CD4-positive, alpha-beta T cell (primary cell): ENCODE measurements around the gene HOXA13. TPM values are rescaled to one million over a fixed set of nuclear protein-coding genes. Genes with fewer than 3 reads are reported as not detected.

ENCODE experiments used
- ATAC-seq: fragments of 200-7000 bp; cut with Tn5 transposase; one replicate; pipeline ENCODE4 v1.10.0; 2022; ENCODE audit warnings: mild to moderate bottlenecking; ENCODE audit not compliant: poor library complexity
- CTCF ChIA-PET: fragments of 350-600 bp; sonication (Branson Sonifier 250); formaldehyde crosslinking; loops from one replicate; lab custom pipeline; 2021; ENCODE audit warnings: antibody characterized with exemption, inconsistent platforms; lab: Charles Lee
- POLR2A ChIA-PET: fragments of 350-600 bp; sonication (Branson Sonifier 250); formaldehyde crosslinking; loops from one replicate; lab custom pipeline; 2021; ENCODE audit warnings: antibody characterized with exemption, inconsistent platforms; lab: Charles Lee
- DNase-seq, 14 experiments: peaks; one replicate each; pipeline ENCODE4 v3.0.0-alpha.2; 2013 to 2020; ENCODE audit warnings: mixed read lengths in 2 of 14
- H3K27ac ChIP-seq, 2 donors: one replicate each; pipeline versions ENCODE4 v1.5.1 to v1.7.0; 2013; ENCODE audit warnings: low read length in 2 of 2, low read depth in 1 of 2, mild to moderate bottlenecking in 1 of 2
- H3K27me3 ChIP-seq, 2 experiments: 1 replicate in 1 of 2; 2 replicates in 1 of 2; pipeline versions ENCODE4 v1.6.1 to v1.7.0; 2013; ENCODE audit warnings: low read length in 2 of 2, control low read depth in 1 of 2, mild to moderate bottlenecking in 1 of 2, moderate library complexity in 1 of 2; ENCODE audit not compliant: insufficient read depth in 2 of 2, control insufficient read depth in 1 of 2
- H3K36me3 ChIP-seq: one replicate; pipeline ENCODE4 v1.6.1; 2013; ENCODE audit warnings: low read length, control low read depth; ENCODE audit not compliant: insufficient read depth
- H3K4me1 ChIP-seq: one replicate; pipeline ENCODE4 v1.6.1; 2013; ENCODE audit warnings: low read length, control low read depth; ENCODE audit not compliant: insufficient read depth
- H3K4me3 ChIP-seq: one replicate; pipeline ENCODE4 v1.5.1; 2013; ENCODE audit warnings: mild to moderate bottlenecking, low read length, moderate library complexity
- H3K9me3 ChIP-seq, 2 experiments: 1 replicate in 1 of 2; 2 replicates in 1 of 2; pipeline versions ENCODE4 v1.6.1 to v1.7.0; 2013; ENCODE audit warnings: low read length in 2 of 2, mild to moderate bottlenecking in 2 of 2, control low read depth in 1 of 2, moderate library complexity in 1 of 2; ENCODE audit not compliant: control insufficient read depth in 1 of 2, insufficient read depth in 1 of 2
- H3K27ac Mint-ChIP-seq: one replicate; pipeline ENCODE4 v1.8.0; 2020; ENCODE audit warnings: mixed read lengths
- H3K27me3 Mint-ChIP-seq: one replicate; pipeline ENCODE4 v1.8.0; 2021; ENCODE audit warnings: mixed read lengths
- H3K36me3 Mint-ChIP-seq: one replicate; pipeline ENCODE4 v1.8.0; 2021; ENCODE audit warnings: low read depth, mixed read lengths
- H3K4me1 Mint-ChIP-seq: one replicate; pipeline ENCODE4 v1.8.0; 2021; ENCODE audit warnings: low read depth, mixed read lengths
- H3K4me3 Mint-ChIP-seq: one replicate; pipeline ENCODE4 v1.8.0; 2020; ENCODE audit warnings: mild to moderate bottlenecking, mixed read lengths
- H3K9me3 Mint-ChIP-seq: one replicate; pipeline ENCODE4 v1.8.0; 2020; ENCODE audit warnings: mixed read lengths
- intact Hi-C, 2 experiments: fragments of 100-400 bp; cut with DNase I in 1 of 2; cut with micrococcal nuclease in 1 of 2; formaldehyde crosslinking; loops; one replicate each; pipeline versions ENCODE4 v1.15.1 to v1.9.0; 2023 to 2025; cut with DNase I, micrococcal nuclease
- total RNA-seq, 174 experiments: library from RNA in 2 of 174; stranded (reverse) in 2 of 174; gene quantifications; one replicate each; pipeline ENCODE4 v1.2.3 and lab custom pipeline; 2021 to 2026
- TF ChIP-seq, protein P1 (sequence below): fragments of 200-600 bp; IDR thresholded peaks from one replicate; pipeline ENCODE4 v1.8.0; 2022; ENCODE audit warnings: antibody characterized with exemption, mild to moderate bottlenecking

The HOXA13 gene
- total RNA-seq, 2 experiments from 2014 or later = not detected

DNA sequence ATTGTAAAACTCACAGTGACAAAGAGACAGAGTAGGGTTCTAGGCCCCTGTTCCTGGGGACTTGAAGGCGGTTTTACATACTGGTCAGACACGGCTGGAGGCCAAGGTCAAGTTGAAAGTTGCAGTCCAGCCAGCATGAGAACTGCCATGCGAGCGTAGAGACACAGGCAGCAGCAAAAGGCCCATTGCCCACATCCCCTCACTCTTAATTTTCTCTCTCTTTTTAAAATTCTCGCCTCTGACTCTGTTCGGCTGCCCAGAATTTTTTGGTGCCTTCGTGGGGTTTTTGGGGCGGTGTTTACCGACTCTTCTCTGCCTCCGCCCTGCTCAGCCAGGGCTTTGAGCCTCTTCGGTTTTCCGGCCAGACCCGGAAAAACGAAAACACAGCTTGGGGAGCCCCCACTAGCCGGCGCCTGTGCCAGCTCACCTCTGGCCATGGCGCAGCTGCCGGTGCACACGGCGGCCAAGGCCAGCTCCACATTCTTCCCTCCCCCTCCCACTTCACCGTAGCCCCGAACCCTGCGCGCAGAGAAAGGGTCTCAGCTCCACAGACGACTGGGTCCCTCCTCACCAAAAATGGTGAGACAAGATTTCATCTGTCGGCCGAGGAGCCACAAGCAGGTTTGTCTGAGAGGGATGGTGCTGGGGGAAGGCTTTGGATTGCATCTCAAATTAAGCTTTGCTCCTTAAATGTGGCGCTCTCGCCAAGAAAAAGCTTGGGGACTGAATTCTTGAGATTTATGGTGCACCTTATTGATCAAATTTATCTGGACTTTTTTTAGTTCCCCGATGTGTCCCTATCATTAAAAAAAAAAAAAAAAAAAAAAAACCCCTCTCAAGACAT, 2.3 kb upstream of the HOXA13 start:
- Histone ChIP-seq H3K9me3 (peaks cover 0 to 42% of the 10 kb centered on the region in 2 experiments), H3K36me3 (no peaks in the 10 kb centered on the region), H3K4me3 (no peak overlapping the region), H3K27me3 (peaks cover 85 to 91% of the 10 kb centered on the region in 2 experiments), H3K4me1 (peaks cover 57% of the 10 kb centered on the region), H3K27ac (no peak overlapping the region)
- no peaks in the 10 kb centered on the region for H3K36me3 Mint-ChIP-seq
- intact Hi-C loops = no loop called here
- no peak overlapping the region for H3K4me3 Mint-ChIP-seq
- ChIA-PET CTCF (interaction anchor here (0.5 kb wide), 1 partner anchor 230 kb away, joined by 3 read pairs; no protein-coding TSS in a partner anchor), POLR2A (interaction anchor here (0.8 to 1.2 kb wide), 2 partner anchors 16 to 35 kb away, joined by 3 to 4 read pairs; no protein-coding TSS in a partner anchor)
- TF ChIP-seq, protein P1, sequence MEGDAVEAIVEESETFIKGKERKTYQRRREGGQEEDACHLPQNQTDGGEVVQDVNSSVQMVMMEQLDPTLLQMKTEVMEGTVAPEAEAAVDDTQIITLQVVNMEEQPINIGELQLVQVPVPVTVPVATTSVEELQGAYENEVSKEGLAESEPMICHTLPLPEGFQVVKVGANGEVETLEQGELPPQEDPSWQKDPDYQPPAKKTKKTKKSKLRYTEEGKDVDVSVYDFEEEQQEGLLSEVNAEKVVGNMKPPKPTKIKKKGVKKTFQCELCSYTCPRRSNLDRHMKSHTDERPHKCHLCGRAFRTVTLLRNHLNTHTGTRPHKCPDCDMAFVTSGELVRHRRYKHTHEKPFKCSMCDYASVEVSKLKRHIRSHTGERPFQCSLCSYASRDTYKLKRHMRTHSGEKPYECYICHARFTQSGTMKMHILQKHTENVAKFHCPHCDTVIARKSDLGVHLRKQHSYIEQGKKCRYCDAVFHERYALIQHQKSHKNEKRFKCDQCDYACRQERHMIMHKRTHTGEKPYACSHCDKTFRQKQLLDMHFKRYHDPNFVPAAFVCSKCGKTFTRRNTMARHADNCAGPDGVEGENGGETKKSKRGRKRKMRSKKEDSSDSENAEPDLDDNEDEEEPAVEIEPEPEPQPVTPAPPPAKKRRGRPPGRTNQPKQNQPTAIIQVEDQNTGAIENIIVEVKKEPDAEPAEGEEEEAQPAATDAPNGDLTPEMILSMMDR = no peak
- no peaks in the 10 kb centered on the region for H3K9me3 Mint-ChIP-seq
- peaks cover 56% of the 10 kb centered on the region for H3K4me1 Mint-ChIP-seq
- H3K27ac Mint-ChIP-seq = no peak overlapping the region
- H3K27me3 Mint-ChIP-seq = peaks cover 88% of the 10 kb centered on the region
- no peak for ATAC-seq
- DNase-seq = no peak

DNA sequence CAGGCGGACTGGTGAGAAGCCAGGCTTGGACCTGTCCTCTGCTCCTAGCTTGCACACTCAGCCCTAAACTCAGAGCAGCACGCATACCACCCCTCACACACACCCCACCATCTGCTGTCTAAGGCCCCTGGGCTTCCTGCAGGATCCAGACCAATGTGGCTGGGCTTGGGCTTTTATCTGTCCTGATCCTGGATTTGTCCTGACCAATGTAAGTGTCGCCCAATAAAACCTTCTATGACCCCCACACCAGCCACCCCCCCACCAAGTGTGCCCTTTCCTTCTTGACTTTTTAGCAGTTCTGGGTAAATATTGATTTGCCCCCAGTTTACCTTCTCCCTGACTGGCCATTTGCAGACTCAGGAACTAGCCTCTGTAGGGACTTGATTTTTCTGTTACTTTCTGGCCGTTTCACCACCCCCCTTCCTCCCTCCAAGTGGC, 1.7 kb upstream of the HOXA13 start:
- H3K27me3 ChIP-seq = peaks cover 85 to 91% of the 10 kb centered on the region in 2 experiments
- H3K27ac ChIP-seq = no peak overlapping the region
- CTCF ChIA-PET = no interaction called here
- ATAC-seq = no peak
- no peak overlapping the region for H3K4me3 ChIP-seq
- TF ChIP-seq, protein P1 = no peak
- H3K4me1 ChIP-seq = peaks cover 57% of the 10 kb centered on the region
- no peak for DNase-seq
- H3K9me3 ChIP-seq = peaks cover 0 to 42% of the 10 kb centered on the region in 2 experiments
- H3K36me3 Mint-ChIP-seq = no peaks in the 10 kb centered on the region
- peaks cover 88% of the 10 kb centered on the region for H3K27me3 Mint-ChIP-seq
- H3K4me3 Mint-ChIP-seq = no peak overlapping the region
- peaks cover 56% of the 10 kb centered on the region for H3K4me1 Mint-ChIP-seq
- POLR2A ChIA-PET = interaction anchor here (1.0 kb wide), 1 partner anchor 11 kb away, joined by 3 read pairs; no protein-coding TSS in a partner anchor
- no peak overlapping the region for H3K27ac Mint-ChIP-seq
- intact Hi-C loops = no loop called here
- no peaks in the 10 kb centered on the region for H3K9me3 Mint-ChIP-seq
- no peaks in the 10 kb centered on the region for H3K36me3 ChIP-seq

DNA sequence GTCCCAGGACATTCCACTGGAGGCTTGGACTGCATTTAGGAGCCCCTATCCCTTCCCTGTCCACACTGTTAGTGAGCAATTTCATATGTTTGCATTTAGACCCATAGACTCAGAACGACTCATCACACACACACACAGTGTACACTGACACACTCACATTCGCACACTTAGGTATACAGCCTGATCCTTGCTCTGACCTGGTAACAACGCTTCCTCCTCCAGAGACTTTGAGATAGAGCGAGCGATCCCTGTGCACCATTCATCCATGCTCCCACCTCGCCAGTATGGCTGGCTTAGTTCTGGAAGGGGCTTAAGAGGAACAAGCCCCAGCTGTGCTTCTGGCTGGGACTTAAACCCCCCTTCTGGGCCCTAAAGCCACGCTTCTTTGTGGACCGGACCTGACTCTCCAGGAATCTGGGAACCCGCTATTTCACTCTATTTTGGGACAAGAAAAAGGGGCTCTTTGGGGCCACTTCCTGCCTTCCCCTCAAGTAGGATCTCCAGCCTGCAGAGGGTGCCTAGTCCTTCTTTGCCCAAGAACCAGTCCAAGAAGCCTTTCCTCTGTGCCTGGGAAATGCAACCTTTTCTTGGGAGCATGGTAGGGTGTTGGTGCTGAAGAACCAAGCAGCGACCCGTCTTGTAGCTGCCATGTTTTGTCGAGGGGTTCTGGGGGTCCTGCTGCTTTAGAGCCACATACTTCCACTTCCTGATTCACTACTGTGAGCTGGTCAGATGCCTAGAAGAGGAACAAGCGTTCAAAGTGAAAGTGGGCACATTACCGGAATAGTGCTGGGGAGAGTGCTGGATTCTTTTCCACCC, 1.1 kb upstream of the HOXA13 start:
- intact Hi-C loops = no loop called here
- POLR2A ChIA-PET = interaction anchor here (0.6 to 1.0 kb wide), 2 partner anchors 11 to 534 kb away, joined by 3 read pairs; no protein-coding TSS in a partner anchor
- ATAC-seq = no peak

More for the DNA sequence above, 1.1 kb upstream of the HOXA13 start:
- peaks cover 83 to 90% of the 10 kb centered on the region in 2 experiments for H3K27me3 ChIP-seq
- no peaks in the 10 kb centered on the region for H3K36me3 Mint-ChIP-seq
- H3K4me1 ChIP-seq = peaks cover 55% of the 10 kb centered on the region
- TF ChIP-seq, protein P1 = no peak
- H3K4me3 Mint-ChIP-seq = peak overlapping the region; percentile 62
- no peak overlapping the region for H3K27ac Mint-ChIP-seq
- no peaks in the 10 kb centered on the region for H3K36me3 ChIP-seq
- peaks cover 54% of the 10 kb centered on the region for H3K4me1 Mint-ChIP-seq
- no peaks in the 10 kb centered on the region for H3K9me3 Mint-ChIP-seq
- peak in 1 of 14 experiments; percentile 37 for DNase-seq
- H3K27me3 Mint-ChIP-seq = peaks cover 88% of the 10 kb centered on the region
- CTCF ChIA-PET = no interaction called here
- no peak overlapping the region for H3K27ac ChIP-seq
- H3K4me3 ChIP-seq = no peak overlapping the region
- peaks cover 0 to 41% of the 10 kb centered on the region in 2 experiments for H3K9me3 ChIP-seq
